GM10266 (cell line): ENCODE results near the gene DHX16.

ENCODE experiments used
- DNase-seq: peaks from one replicate; pipeline ENCODE4 v3.0.0; 2012; ENCODE audit errors: extremely low spot score
- TF ChIP-seq, protein P1 (sequence below): IDR thresholded peaks from 2 replicates; pipeline ENCODE4 v1.5.1; 2012; ENCODE audit warnings: mild to moderate bottlenecking, low read depth; ENCODE audit not compliant: control insufficient read depth, insufficient read depth; ENCODE audit errors: missing control alignments

The DHX16 gene

DNA sequence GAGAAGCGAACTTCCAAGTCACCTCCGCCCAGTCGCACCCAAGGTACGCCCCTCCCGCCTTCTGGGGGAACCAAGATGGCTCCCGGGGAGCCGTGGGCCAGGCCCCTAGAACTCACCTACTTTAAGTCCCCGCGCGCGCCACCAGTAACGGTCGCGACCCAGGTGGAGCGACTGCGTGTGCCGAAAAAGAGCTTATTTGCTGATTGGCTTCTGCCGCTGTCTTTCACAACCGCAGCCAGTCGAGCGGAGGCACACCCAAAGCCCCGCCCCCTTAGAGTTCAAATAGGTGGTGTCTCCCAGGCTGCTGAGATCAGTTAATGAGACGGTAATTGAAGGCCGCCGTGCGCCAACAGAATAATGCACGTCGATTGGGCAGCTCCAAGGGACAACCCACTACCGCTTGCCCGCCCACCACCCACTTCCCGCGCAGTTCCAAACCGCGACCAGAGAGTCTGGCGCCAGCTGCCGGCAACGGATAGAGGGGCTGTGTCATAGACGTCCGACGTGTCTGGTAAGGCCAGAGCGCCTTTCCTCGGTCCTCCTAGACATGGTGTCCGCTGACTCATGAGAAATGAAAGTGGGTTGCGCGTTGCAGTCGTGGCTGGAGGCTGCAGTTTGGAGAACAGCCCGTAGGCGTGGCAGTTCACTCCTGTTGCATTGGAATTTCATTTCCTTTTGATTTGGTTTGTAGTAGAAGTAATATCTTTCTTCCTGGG, 44.5 kb upstream of the DHX16 start, which contains the start of gene MDC1:
MDC1 (minus strand) TSS at position 153 of the 716 bp plus-strand sequence. CDS start 2,106 bp downstream, outside the sequence.
- TF ChIP-seq, protein P1, sequence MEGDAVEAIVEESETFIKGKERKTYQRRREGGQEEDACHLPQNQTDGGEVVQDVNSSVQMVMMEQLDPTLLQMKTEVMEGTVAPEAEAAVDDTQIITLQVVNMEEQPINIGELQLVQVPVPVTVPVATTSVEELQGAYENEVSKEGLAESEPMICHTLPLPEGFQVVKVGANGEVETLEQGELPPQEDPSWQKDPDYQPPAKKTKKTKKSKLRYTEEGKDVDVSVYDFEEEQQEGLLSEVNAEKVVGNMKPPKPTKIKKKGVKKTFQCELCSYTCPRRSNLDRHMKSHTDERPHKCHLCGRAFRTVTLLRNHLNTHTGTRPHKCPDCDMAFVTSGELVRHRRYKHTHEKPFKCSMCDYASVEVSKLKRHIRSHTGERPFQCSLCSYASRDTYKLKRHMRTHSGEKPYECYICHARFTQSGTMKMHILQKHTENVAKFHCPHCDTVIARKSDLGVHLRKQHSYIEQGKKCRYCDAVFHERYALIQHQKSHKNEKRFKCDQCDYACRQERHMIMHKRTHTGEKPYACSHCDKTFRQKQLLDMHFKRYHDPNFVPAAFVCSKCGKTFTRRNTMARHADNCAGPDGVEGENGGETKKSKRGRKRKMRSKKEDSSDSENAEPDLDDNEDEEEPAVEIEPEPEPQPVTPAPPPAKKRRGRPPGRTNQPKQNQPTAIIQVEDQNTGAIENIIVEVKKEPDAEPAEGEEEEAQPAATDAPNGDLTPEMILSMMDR = no peak
- peak; percentile 94 for DNase-seq

DNA sequence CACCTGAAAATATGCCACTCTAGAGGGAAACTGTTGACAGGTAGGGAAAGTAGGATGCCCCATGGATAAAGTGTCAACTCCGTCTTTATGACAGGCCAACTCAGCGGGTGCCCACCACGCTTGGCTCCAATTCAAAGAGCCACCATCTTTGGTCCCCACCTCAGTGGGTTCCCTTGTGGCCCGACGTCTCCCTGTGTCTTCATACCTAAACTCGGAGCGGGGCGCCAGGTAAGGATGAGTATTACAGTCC, 44.0 kb upstream of the DHX16 start:
- TF ChIP-seq, protein P1 = no peak
- DNase-seq = no peak

DNA sequence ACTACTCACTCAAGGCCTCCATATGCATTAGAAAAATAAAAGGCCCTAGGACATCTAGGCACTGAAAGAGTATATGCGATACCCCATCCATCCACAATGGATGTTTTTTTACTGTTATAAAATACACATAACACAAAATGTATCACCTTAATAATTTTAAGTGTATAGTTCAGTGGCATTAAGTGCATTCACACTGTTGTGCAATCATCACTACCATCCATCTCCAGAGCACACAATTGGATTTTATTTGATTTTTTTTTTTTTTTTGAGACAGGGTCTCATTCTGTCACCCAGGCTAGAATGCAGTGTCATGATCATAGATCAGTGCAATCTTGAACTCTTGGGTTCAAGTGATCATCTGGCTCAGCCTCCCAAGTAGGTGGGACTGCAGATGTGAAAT, 41.5 kb upstream of the DHX16 start:
- DNase-seq = no peak
- TF ChIP-seq, protein P1 = no peak

DNA sequence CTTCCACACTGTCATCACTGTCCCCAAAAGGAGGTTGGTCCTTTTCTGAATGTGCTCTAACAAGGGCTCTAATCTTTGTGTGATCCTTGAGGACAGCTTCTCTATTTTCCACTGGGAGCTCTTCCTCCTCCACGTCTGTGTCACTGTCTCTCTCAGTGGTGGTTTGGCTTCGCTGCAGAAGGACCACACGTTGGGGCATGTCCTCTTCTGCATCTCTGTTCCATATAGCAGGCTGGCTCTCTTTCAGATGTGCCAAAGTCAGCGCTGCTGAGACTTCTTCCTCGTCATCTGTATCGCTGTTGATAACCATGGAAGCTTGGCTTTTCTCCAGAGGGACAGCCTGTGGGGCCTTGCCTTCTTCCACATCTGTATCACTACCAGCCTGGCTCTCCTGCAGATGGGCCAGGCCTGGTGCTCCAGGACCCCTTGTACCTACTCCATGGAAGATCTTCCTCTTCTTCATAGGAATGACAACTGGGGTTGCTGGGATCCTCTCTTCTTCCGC, 39.7 kb upstream of the DHX16 start:
- TF ChIP-seq, protein P1 = no peak
- no peak for DNase-seq

DNA sequence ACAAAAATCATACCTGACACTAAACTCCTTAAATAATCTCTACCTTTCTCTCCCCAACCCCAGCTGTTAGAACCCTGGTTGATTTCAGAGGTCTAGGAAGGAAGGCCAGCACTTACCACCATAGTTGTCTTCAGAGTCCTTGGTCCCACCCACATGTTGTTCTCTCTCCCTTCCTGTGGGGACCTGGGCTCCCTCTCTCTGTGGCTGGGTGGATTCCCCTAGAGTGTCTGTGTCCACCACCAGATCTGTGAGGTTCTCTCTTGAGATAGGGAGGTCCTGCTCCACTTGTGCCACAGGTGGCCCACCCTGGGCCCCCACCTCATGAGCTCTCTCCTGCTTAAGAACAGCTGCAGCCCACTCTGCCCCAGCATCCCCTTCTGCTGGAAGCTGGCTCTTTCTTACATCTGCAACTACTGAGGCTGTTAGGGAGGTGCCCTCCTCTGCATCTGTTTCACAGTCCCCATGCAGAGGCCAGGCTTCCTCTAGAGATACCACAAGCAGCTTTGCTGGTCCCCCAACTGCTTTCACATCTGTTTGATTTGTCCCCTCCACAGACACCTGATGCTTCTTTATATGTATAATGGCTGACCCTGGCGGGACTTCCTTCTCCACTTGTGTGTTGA, 39.1 kb upstream of the DHX16 start:
- DNase-seq = no peak
- TF ChIP-seq, protein P1 = no peak

DNA sequence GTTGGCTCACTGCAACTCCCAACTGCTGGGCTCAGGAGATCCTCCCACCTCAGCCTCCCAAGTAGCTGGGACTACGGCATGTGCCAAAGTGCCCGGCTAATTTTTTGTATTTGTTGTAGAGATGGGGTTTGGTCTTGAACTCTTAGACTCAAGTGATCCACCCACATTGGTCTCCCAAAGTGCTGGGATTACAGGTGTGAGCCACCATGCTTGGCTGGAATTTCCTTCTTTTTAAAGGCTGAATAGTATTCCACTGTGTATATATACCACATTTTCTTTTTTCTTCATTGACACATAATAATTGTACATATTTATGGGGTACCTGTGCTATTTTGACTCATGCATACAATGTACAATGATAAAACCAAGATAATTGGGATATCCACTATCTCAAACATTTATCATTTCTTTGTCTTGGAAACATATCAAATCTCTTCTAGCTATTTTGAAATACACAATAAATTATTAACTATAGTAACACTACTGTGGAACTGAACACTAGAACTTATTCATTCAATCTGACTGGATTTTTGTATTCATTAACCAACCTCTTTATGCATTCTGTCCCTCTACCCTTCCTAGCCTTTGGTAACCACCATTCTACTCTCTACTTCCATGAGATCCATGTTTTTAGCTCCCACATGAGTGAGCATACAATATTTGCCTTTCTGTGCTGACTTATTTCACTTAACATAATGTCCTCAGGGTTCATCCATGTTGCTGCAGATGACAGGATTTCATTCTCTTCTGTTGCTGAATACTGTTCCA, 36.5 kb upstream of the DHX16 start:
- no peak for DNase-seq
- TF ChIP-seq, protein P1 = no peak
